ENCODE results near the gene PTPRM.

Gene PTPRM

GRCh38 chr18:8401606-8402005 is 834.5 kb downstream of the PTPRM start:
- H3K4me1 ChIP-seq (ENCODE audit: control insufficient read depth in 1 of 2, insufficient read depth in 1 of 2, low read depth in 1 of 2, low read length in 1 of 2) = no peaks in the 10 kb centered on the region
- H3K27me3 ChIP-seq = no peaks in the 10 kb centered on the region
- TF ChIP-seq, protein P1, sequence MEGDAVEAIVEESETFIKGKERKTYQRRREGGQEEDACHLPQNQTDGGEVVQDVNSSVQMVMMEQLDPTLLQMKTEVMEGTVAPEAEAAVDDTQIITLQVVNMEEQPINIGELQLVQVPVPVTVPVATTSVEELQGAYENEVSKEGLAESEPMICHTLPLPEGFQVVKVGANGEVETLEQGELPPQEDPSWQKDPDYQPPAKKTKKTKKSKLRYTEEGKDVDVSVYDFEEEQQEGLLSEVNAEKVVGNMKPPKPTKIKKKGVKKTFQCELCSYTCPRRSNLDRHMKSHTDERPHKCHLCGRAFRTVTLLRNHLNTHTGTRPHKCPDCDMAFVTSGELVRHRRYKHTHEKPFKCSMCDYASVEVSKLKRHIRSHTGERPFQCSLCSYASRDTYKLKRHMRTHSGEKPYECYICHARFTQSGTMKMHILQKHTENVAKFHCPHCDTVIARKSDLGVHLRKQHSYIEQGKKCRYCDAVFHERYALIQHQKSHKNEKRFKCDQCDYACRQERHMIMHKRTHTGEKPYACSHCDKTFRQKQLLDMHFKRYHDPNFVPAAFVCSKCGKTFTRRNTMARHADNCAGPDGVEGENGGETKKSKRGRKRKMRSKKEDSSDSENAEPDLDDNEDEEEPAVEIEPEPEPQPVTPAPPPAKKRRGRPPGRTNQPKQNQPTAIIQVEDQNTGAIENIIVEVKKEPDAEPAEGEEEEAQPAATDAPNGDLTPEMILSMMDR (IDR thresholded peaks at IDR 0.05) = no peak
- no peaks in the 10 kb centered on the region for H3K36me3 ChIP-seq
- no peak overlapping the region for H3K4me3 ChIP-seq (ENCODE audit: low read depth in 1 of 2, low read length in 1 of 2)
- H3K27ac ChIP-seq = no peak overlapping the region
- no peaks in the 10 kb centered on the region for H3K9me3 ChIP-seq

GRCh38 chr18:8402237-8402636 is 835.1 kb downstream of the PTPRM start:
- no peak overlapping the region for H3K27ac ChIP-seq
- H3K4me3 ChIP-seq (ENCODE audit: low read depth in 1 of 2, low read length in 1 of 2) = no peak overlapping the region
- H3K4me1 ChIP-seq (ENCODE audit: control insufficient read depth in 1 of 2, insufficient read depth in 1 of 2, low read depth in 1 of 2, low read length in 1 of 2) = no peaks in the 10 kb centered on the region
- no peaks in the 10 kb centered on the region for H3K9me3 ChIP-seq
- H3K27me3 ChIP-seq = no peaks in the 10 kb centered on the region
- TF ChIP-seq, protein P1 (IDR thresholded peaks at IDR 0.05) = no peak
- H3K36me3 ChIP-seq = no peaks in the 10 kb centered on the region

DNA sequence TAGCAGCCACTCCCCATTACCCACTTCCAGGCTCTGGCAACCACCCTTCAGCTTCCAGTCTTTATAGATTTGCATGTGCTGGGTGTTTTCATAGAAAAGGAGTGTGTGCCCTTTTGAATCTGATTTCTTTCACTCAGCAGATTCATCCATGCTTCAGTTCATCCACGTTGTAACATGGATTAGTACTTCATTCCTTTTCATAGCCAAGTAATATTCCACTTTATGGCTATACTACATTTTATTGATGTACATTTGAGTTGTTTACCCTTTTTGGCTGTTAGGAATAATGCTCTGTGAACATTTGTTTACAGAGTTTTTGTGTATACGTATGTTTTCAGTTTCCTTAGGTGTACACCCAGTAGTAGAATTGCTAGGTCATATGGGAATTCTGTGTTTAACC is 836.6 kb downstream of the PTPRM start:
- Histone ChIP-seq H3K4me1 (ENCODE audit: control insufficient read depth in 1 of 2, insufficient read depth in 1 of 2, low read depth in 1 of 2, low read length in 1 of 2) (no peaks in the 10 kb centered on the region), H3K27ac (no peak overlapping the region), H3K36me3 (no peaks in the 10 kb centered on the region), H3K4me3 (ENCODE audit: low read depth in 1 of 2, low read length in 1 of 2) (no peak overlapping the region), H3K27me3 (no peaks in the 10 kb centered on the region), H3K9me3 (no peaks in the 10 kb centered on the region)
- TF ChIP-seq, protein P1 (IDR thresholded peaks at IDR 0.05) = no peak

- Histone ChIP-seq H3K9me3 (no peaks in the 10 kb centered on the region), H3K27ac (no peak overlapping the region), H3K4me1 (ENCODE audit: control insufficient read depth in 1 of 2, insufficient read depth in 1 of 2, low read depth in 1 of 2, low read length in 1 of 2) (no peaks in the 10 kb centered on the region), H3K36me3 (no peaks in the 10 kb centered on the region), H3K27me3 (no peaks in the 10 kb centered on the region), H3K4me3 (ENCODE audit: low read depth in 1 of 2, low read length in 1 of 2) (no peak overlapping the region)
- TF ChIP-seq, protein P1 (IDR thresholded peaks at IDR 0.05) = no peak
Measured at GRCh38 chr18:8406186-8406867, 839.2 kb downstream of the PTPRM start.

DNA sequence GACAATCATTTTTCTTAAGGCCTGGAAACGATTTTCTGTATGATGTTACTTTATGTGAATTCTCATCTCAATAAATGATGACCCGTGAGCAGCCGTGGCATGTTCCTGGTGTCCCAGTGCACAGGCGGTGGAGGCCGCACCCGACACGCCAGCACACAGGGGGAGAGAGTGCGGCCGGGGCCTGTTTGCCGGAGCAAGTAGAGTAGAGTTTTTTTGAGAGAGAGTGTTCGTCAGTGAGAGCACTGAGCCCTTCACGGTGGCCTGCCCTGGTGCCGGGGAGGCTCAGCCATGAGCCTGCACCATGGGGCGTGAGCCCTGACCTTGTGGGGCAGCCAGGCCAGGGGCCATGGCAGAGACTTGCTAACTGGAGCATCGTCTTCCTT is 839.7 kb downstream of the PTPRM start:
- Histone ChIP-seq H3K9me3 (no peaks in the 10 kb centered on the region), H3K4me3 (ENCODE audit: low read depth in 1 of 2, low read length in 1 of 2) (no peak overlapping the region), H3K27me3 (no peaks in the 10 kb centered on the region), H3K36me3 (no peaks in the 10 kb centered on the region), H3K27ac (no peak overlapping the region), H3K4me1 (ENCODE audit: control insufficient read depth in 1 of 2, insufficient read depth in 1 of 2, low read depth in 1 of 2, low read length in 1 of 2) (no peaks in the 10 kb centered on the region)
- TF ChIP-seq, protein P1 (IDR thresholded peaks at IDR 0.05) = no peak

All from neutrophil (primary cell).